K562 (cell line): ENCODE results near the gene MARK4. TPM values are rescaled to one million over a fixed set of nuclear protein-coding genes. Genes with fewer than 3 reads are reported as not detected.

Experiments used
- ATAC-seq: fragments of 200-7000 bp; cut with Tn5 transposase; 3 replicates; pipeline ENCODE4 v1.9.1; 2020; ENCODE audit warnings: moderate library complexity
- BruUV-seq: library from RNA; stranded (reverse); fragments of 400-500 nt; replicated peaks from 2 replicates; lab custom pipeline; 2021; lab: Mats Ljungman, UMichigan
- CTCF ChIA-PET: fragments of 300-600 bp; formaldehyde crosslinking; extraction: SDS; loops from one replicate; lab custom pipeline; 2021; ENCODE audit warnings: low intra/inter-chr PET ratio; lab: Yijun Ruan, JAX
- POLR2A ChIA-PET: fragments of 300-600, 350-650 bp; sonication (Branson Sonifier 250); formaldehyde crosslinking; extraction: SDS; loops from one replicate; lab custom pipeline; 2021; ENCODE audit warnings: antibody characterized with exemption, inconsistent platforms; lab: Yijun Ruan, JAX
- DNase-seq, 4 experiments: peaks; one replicate each; pipeline versions ENCODE4 v3.0.0 to v3.0.0-alpha.2; 2011 to 2018; ENCODE audit warnings: low spot score in 3 of 4, mixed read lengths in 3 of 4; ENCODE audit errors: extremely low read depth in 1 of 4
- FAIRE-seq: peaks from 2 replicates; lab custom pipeline; 2011; peaks lifted over from hg19 to GRCh38; lab: Jason Lieb, UNC
- H2AFZ ChIP-seq: 2 replicates; pipeline ENCODE4 v1.6.0; 2011; ENCODE audit warnings: low read depth, low read length, control low read depth, inconsistent platforms
- H3K27ac ChIP-seq: fragments of 200-600 bp; 3 replicates; pipeline ENCODE4 v1.8.0; 2011; ENCODE audit warnings: low read depth, mild to moderate bottlenecking, control low read depth, inconsistent platforms, low read length, moderate library complexity, mixed read lengths; ENCODE audit errors: extremely low read depth
- H3K27me3 ChIP-seq, 2 experiments: fragments of 300-600 bp in 1 of 2; 2 replicates in 1 of 2; 3 replicates in 1 of 2; pipeline versions ENCODE4 v1.6.0 to v1.8.0; 2011; ENCODE audit warnings: inconsistent platforms in 2 of 2, low read length in 2 of 2, mild to moderate bottlenecking in 1 of 2, mixed read lengths in 1 of 2, moderate library complexity in 1 of 2; ENCODE audit not compliant: control insufficient read depth in 2 of 2, insufficient read depth in 2 of 2
- H3K36me3 ChIP-seq: fragments of 300-600 bp; 3 replicates; pipeline ENCODE4 v1.8.0; 2011; ENCODE audit warnings: mild to moderate bottlenecking, low read length, inconsistent platforms; ENCODE audit not compliant: control insufficient read depth, insufficient read depth
- H3K4me1 ChIP-seq, 2 experiments: fragments of 200-600 bp in 1 of 2; replicated peaks in 1 of 2; 2 replicates in 1 of 2; 3 replicates in 1 of 2; pipeline versions ENCODE4 v1.5.1 to v1.8.0; 2011; ENCODE audit warnings: inconsistent platforms in 2 of 2, low read length in 2 of 2, mild to moderate bottlenecking in 1 of 2, mixed read lengths in 1 of 2, moderate library complexity in 1 of 2; ENCODE audit not compliant: control insufficient read depth in 2 of 2, insufficient read depth in 2 of 2
- H3K4me2 ChIP-seq: 2 replicates; pipeline ENCODE4 v1.6.1; 2011; ENCODE audit warnings: low read length, control low read depth, inconsistent platforms, mixed read lengths; ENCODE audit not compliant: insufficient read depth
- H3K4me3 ChIP-seq: fragments of 200-600 bp; sonication (generic), shearing (Covaris generic); 2 replicates; pipeline ENCODE4 v1.5.1; 2016; ENCODE audit warnings: control low read depth, inconsistent platforms
- H3K79me2 ChIP-seq: fragments of 200-600 bp; 3 replicates; pipeline ENCODE4 v1.8.0; 2011; ENCODE audit warnings: low read length, inconsistent platforms; ENCODE audit not compliant: control insufficient read depth, insufficient read depth
- H3K9ac ChIP-seq, 2 experiments: 2 replicates each; pipeline versions ENCODE4 v1.6.0 to v1.6.1; 2011; ENCODE audit warnings: low read depth in 2 of 2, low read length in 2 of 2, control low read depth in 1 of 2, inconsistent platforms in 1 of 2, mild to moderate bottlenecking in 1 of 2, mixed read lengths in 1 of 2; ENCODE audit not compliant: insufficient read depth in 1 of 2
- H3K9me1 ChIP-seq: one replicate; pipeline ENCODE4 v1.6.0; 2011; ENCODE audit warnings: inconsistent platforms, mild to moderate bottlenecking, low read length, moderate library complexity; ENCODE audit not compliant: control insufficient read depth, insufficient read depth
- H3K9me3 ChIP-seq: replicated peaks from 2 replicates; pipeline ENCODE4 v1.5.1; 2011; ENCODE audit warnings: low read depth, low read length, inconsistent platforms; ENCODE audit not compliant: control insufficient read depth, insufficient read depth
- H4K20me1 ChIP-seq: replicated peaks from 2 replicates; pipeline ENCODE4 v1.6.1; 2011; ENCODE audit warnings: low read length, inconsistent platforms, mixed read lengths; ENCODE audit not compliant: control insufficient read depth, insufficient read depth
- GABPB2 ChIP-seq: fragments of 250-450 bp; sonication (Bioruptor Pico); conservative IDR thresholded peaks from 2 replicates; pipeline ENCODE4 v1.5.1; 2021; ENCODE audit warnings: mild to moderate bottlenecking
- STAT5B ChIP-seq: fragments of 250-450 bp; sonication (Bioruptor Pico); IDR thresholded peaks from 2 replicates; pipeline ENCODE4 v1.8.0; 2021; ENCODE audit warnings: mild to moderate bottlenecking, inconsistent platforms
- WGBS: fragments of 100-300 bp; shearing (Covaris generic); methylation state at CpG from one replicate; pipeline ENCODE4 v1.1.6; 2016; ENCODE audit warnings: low coverage, mixed read lengths; ENCODE audit not compliant: insufficient coverage; ENCODE audit errors: missing lambda C conversion rate; 5-methylcytosine and 5-hydroxymethylcytosine counted together
- in situ Hi-C: fragments of 300-500 bp; cut with MboI; formaldehyde crosslinking; loops from 4 replicates; pipeline ENCODE4 v1.15.0; 2018; ENCODE audit warnings: inconsistent platforms, mixed read lengths
- intact Hi-C: fragments of 100-400 bp; cut with micrococcal nuclease; formaldehyde crosslinking; loops from 2 replicates; pipeline ENCODE4 v1.14.2; 2022
- polyA plus RNA-seq, 8 experiments: library from polyadenylated mRNA; depleted of rRNA in 4 of 8; stranded (reverse) in 5 of 8; unstranded in 3 of 8; fragments of >200 nt; fragmentation: Nextera tagmentation in 2 of 8; fragmentation: Illumina TruSeq in 1 of 8; extraction: Ambion mirVana in 2 of 8; extraction: Trizol in 1 of 8; gene quantifications; 2 replicates each; pipeline versions ENCODE4 v1.2.1 to v1.2.3, GENCODE V29; 2011 to 2014; ENCODE audit warnings: inconsistent platforms in 1 of 8, missing spikeins in 1 of 8
- total RNA-seq, 7 experiments: library from RNA; depleted of rRNA in 6 of 7; stranded (reverse); fragments of >200 nt in 6 of 7; fragmentation: Illumina TruSeq in 2 of 7; extraction: Trizol in 2 of 7; gene quantifications; 2 replicates each; pipeline versions ENCODE4 v1.2.1 to v1.2.3, GENCODE V29; 2011 to 2021; ENCODE audit warnings: low replicate concordance in 1 of 7
- TF ChIP-seq, protein P1 (sequence below), 2 experiments: IDR thresholded peaks in 1 of 2; conservative IDR thresholded peaks in 1 of 2; 2 replicates each; pipeline ENCODE4 v1.6.1; 2016; ENCODE audit warnings: low read depth in 2 of 2, mild to moderate bottlenecking in 1 of 2, missing compliant biosample characterization in 1 of 2, missing genetic modification characterization in 1 of 2, moderate library complexity in 1 of 2
- TF ChIP-seq, protein P2 (sequence below): fragments of 250-450 bp; sonication (Bioruptor Pico); IDR thresholded peaks from 2 replicates; pipeline ENCODE4 v1.5.0; 2020; ENCODE audit warnings: mild to moderate bottlenecking, borderline replicate concordance
- TF ChIP-seq, protein P3 (sequence below): fragments of 450-650 bp; IDR thresholded peaks from 2 replicates; pipeline ENCODE4 v1.6.1; 2016

The MARK4 gene
- total and polyA plus RNA-seq, 9 of the 15 experiments (the other 6 are each of a cell fraction or from before 2014, with no cell fraction given), result 0.52 to 29.4 (median 8.6) TPM

DNA sequence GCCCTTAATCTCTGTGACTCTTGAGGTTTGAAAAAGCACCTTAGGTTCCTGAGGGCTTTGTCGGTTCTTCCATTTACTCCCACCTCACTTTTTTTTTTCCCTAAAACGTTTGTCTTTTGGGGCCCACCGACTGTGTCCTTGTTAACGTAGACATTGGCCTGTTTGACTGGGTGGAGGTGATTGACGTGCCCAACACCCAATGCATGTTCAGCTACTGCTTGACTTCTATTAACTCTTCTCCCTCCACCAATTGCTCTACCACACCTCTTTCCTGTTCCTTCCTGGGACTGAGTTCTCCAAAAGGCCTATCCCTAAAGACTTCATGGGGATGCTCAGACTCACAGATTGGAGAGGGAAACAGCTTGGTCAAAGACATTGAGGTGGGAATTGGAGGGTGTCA is 54.4 kb downstream of the MARK4 start:
- POLR2A ChIA-PET, result interaction anchor here (1.1 to 1.5 kb wide), 2 partner anchors 13 to 36 kb away, joined by 5 to 6 read pairs; no protein-coding TSS in a partner anchor

More for the DNA sequence above, 54.4 kb downstream of the MARK4 start:
- peak in 2 of 4 experiments; percentile 30 to 51 for DNase-seq
- in situ Hi-C loops (no loop called here), intact Hi-C loops (no loop called here)
- Histone ChIP-seq H3K4me2 (no peak overlapping the region), H4K20me1 (no peaks in the 10 kb centered on the region), H3K9me1 (no peaks in the 10 kb centered on the region), H2AFZ (no peak overlapping the region), H3K9ac (no peak overlapping the region), H3K27ac (no peak overlapping the region), H3K27me3 (no peaks in the 10 kb centered on the region), H3K9me3 (0 out of 2 replicates have a peak, but pooled peaks cover 2% of the 10 kb centered on the region), H3K4me1 (peaks cover 8 to 22% of the 10 kb centered on the region in 2 experiments; a peak in 4 of 5 replicates), H3K79me2 (no peaks in the 10 kb centered on the region), H3K4me3 (no peak overlapping the region), H3K36me3 (no peaks in the 10 kb centered on the region)
- BruUV-seq, result no TSS peak
- ATAC-seq, result no peak
- CTCF ChIA-PET, result no interaction called here
- no peak for FAIRE-seq
- TF ChIP-seq, protein P1, sequence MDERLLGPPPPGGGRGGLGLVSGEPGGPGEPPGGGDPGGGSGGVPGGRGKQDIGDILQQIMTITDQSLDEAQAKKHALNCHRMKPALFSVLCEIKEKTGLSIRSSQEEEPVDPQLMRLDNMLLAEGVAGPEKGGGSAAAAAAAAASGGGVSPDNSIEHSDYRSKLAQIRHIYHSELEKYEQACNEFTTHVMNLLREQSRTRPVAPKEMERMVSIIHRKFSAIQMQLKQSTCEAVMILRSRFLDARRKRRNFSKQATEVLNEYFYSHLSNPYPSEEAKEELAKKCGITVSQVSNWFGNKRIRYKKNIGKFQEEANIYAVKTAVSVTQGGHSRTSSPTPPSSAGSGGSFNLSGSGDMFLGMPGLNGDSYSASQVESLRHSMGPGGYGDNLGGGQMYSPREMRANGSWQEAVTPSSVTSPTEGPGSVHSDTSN (CRISPR knock-in tag; IDR thresholded peaks at IDR 0.05; ENCODE audit: low read depth), result no peak
- TF ChIP-seq, protein P1 (tag; conservative IDR thresholded peaks at IDR 0.05; ENCODE audit: low read depth), result peak; percentile 52
- TF ChIP-seq GABPB2 (CRISPR knock-in tag) (no peak), STAT5B (CRISPR knock-in tag) (no peak)
- TF ChIP-seq, protein P2, sequence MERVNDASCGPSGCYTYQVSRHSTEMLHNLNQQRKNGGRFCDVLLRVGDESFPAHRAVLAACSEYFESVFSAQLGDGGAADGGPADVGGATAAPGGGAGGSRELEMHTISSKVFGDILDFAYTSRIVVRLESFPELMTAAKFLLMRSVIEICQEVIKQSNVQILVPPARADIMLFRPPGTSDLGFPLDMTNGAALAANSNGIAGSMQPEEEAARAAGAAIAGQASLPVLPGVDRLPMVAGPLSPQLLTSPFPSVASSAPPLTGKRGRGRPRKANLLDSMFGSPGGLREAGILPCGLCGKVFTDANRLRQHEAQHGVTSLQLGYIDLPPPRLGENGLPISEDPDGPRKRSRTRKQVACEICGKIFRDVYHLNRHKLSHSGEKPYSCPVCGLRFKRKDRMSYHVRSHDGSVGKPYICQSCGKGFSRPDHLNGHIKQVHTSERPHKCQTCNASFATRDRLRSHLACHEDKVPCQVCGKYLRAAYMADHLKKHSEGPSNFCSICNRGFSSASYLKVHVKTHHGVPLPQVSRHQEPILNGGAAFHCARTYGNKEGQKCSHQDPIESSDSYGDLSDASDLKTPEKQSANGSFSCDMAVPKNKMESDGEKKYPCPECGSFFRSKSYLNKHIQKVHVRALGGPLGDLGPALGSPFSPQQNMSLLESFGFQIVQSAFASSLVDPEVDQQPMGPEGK (CRISPR knock-in tag), result no peak
- TF ChIP-seq, protein P3, sequence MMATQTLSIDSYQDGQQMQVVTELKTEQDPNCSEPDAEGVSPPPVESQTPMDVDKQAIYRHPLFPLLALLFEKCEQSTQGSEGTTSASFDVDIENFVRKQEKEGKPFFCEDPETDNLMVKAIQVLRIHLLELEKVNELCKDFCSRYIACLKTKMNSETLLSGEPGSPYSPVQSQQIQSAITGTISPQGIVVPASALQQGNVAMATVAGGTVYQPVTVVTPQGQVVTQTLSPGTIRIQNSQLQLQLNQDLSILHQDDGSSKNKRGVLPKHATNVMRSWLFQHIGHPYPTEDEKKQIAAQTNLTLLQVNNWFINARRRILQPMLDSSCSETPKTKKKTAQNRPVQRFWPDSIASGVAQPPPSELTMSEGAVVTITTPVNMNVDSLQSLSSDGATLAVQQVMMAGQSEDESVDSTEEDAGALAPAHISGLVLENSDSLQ, result peak; percentile 95
- 35% methylated on average over 5 of the region's 5 CpGs for WGBS
